Measurements from ENCODE around the gene LMAN2. TPM values are rescaled to one million over a fixed set of nuclear protein-coding genes. Genes with fewer than 3 reads are reported as not detected.

The LMAN2 gene
- total RNA-seq, 1 donor from 2014 or later = 60.0 TPM

- Histone ChIP-seq H3K27ac (replicated peaks) (no peak within 1 kb of the TSS), H3K9me3 (replicated peaks) (no peaks in the 10 kb centered on the region), H3K4me3 (peak within 1 kb of the TSS; percentile 45), H3K27me3 (ENCODE audit: low read depth) (peaks cover 11% of the 10 kb centered on the region), H3K4me1 (peaks cover 27% of the 10 kb centered on the region), H3K36me3 (no peaks in the 10 kb centered on the region)
- intact Hi-C loops (cut with micrococcal nuclease) = no loop called here
- DNase-seq = peak; percentile 29
- no peak for TF ChIP-seq CTCF (IDR thresholded peaks at IDR 0.05; ENCODE audit: borderline replicate concordance)
These were observed 6.2 kb upstream of the LMAN2 start, which contains the start of gene RGS14 for GRCh38 chr5:177357459-177358351. Gene RGS14 (plus strand): TSS chr5:177357924. CDS start chr5:177358025, 101 bp downstream.

- Histone ChIP-seq H3K4me1 (peaks cover 26% of the 10 kb centered on the region), H3K27ac (replicated peaks) (no peak overlapping the region), H3K4me3 (no peak overlapping the region), H3K27me3 (ENCODE audit: low read depth) (peaks cover 11% of the 10 kb centered on the region), H3K36me3 (no peaks in the 10 kb centered on the region), H3K9me3 (replicated peaks) (no peaks in the 10 kb centered on the region)
- intact Hi-C loops (cut with micrococcal nuclease) = no loop called here
- no peak for DNase-seq
- no peak for TF ChIP-seq CTCF (IDR thresholded peaks at IDR 0.05; ENCODE audit: borderline replicate concordance)
These were observed 5.6 kb upstream of the LMAN2 start for GRCh38 chr5:177357146-177357458.

GRCh38 chr5:177356746-177357145 is 5.3 kb upstream of the LMAN2 start:
- no peak for TF ChIP-seq CTCF (IDR thresholded peaks at IDR 0.05; ENCODE audit: borderline replicate concordance)
- no peak for DNase-seq
- Histone ChIP-seq H3K4me1 (peaks cover 26% of the 10 kb centered on the region), H3K4me3 (no peak overlapping the region), H3K9me3 (replicated peaks) (no peaks in the 10 kb centered on the region), H3K27ac (replicated peaks) (no peak overlapping the region), H3K36me3 (no peaks in the 10 kb centered on the region), H3K27me3 (ENCODE audit: low read depth) (peaks cover 11% of the 10 kb centered on the region)
- intact Hi-C loops (cut with micrococcal nuclease) = no loop called here

- Histone ChIP-seq H3K36me3 (no peaks in the 10 kb centered on the region), H3K9me3 (replicated peaks) (no peaks in the 10 kb centered on the region), H3K27ac (replicated peaks) (no peak overlapping the region), H3K27me3 (ENCODE audit: low read depth) (peaks cover 11% of the 10 kb centered on the region), H3K4me1 (peaks cover 35% of the 10 kb centered on the region), H3K4me3 (no peak overlapping the region)
- no peak for TF ChIP-seq CTCF (IDR thresholded peaks at IDR 0.05; ENCODE audit: borderline replicate concordance)
- intact Hi-C loops (cut with micrococcal nuclease) = no loop called here
- no peak for DNase-seq
These were observed 4.3 kb upstream of the LMAN2 start for GRCh38 chr5:177355868-177356168.

GRCh38 chr5:177355162-177355867 is 3.8 kb upstream of the LMAN2 start:
- H3K4me3 ChIP-seq = no peak overlapping the region
- no peaks in the 10 kb centered on the region for H3K9me3 ChIP-seq (replicated peaks)
- no peaks in the 10 kb centered on the region for H3K36me3 ChIP-seq
- peaks cover 11% of the 10 kb centered on the region for H3K27me3 ChIP-seq (ENCODE audit: low read depth)
- H3K4me1 ChIP-seq = peaks cover 40% of the 10 kb centered on the region
- H3K27ac ChIP-seq (replicated peaks) = no peak overlapping the region
- intact Hi-C loops (cut with micrococcal nuclease) = no loop called here
- no peak for TF ChIP-seq CTCF (IDR thresholded peaks at IDR 0.05; ENCODE audit: borderline replicate concordance)
- no peak for DNase-seq

Data from left ventricle myocardium inferior (tissue), 1 donor.